HFF-Myc (cell line): Measurements from ENCODE around the gene C16orf95.

ENCODE experiments used
- DNase-seq: peaks from one replicate; pipeline ENCODE4 v3.0.0-alpha.2; 2011; ENCODE audit warnings: low read depth; ENCODE audit errors: extremely low read depth
- H3K4me3 ChIP-seq: replicated peaks from 2 replicates; pipeline ENCODE4 v1.5.1; 2011; ENCODE audit warnings: low read depth, mild to moderate bottlenecking, control low read depth, low read length
- CTCF ChIP-seq: IDR thresholded peaks from 2 replicates; pipeline ENCODE4 v1.5.1; 2012; ENCODE audit warnings: mild to moderate bottlenecking, low read depth, low read length, control low read depth; ENCODE audit errors: missing control alignments

C16orf95 gene

GRCh38 chr16:87331241-87331801 is 14.1 kb upstream of the C16orf95 start:
- H3K4me3 ChIP-seq: no peak overlapping the region
- no peak for TF ChIP-seq CTCF
- no peak for DNase-seq

- TF ChIP-seq CTCF: no peak
- no peak overlapping the region for H3K4me3 ChIP-seq
- DNase-seq: no peak
Observed at GRCh38 chr16:87330646-87331045, 13.5 kb upstream of the C16orf95 start.

- no peak for DNase-seq
- H3K4me3 ChIP-seq: no peak overlapping the region
- no peak for TF ChIP-seq CTCF
Observed at GRCh38 chr16:87330257-87330624, 13.0 kb upstream of the C16orf95 start.

- no peak for DNase-seq
- no peak overlapping the region for H3K4me3 ChIP-seq
- no peak for TF ChIP-seq CTCF
Observed at GRCh38 chr16:87329436-87330256, 12.5 kb upstream of the C16orf95 start.

GRCh38 chr16:87328846-87329245 is 11.7 kb upstream of the C16orf95 start:
- no peak overlapping the region for H3K4me3 ChIP-seq
- TF ChIP-seq CTCF: no peak
- no peak for DNase-seq

GRCh38 chr16:87327798-87328495 is 10.8 kb upstream of the C16orf95 start:
- DNase-seq: no peak
- no peak overlapping the region for H3K4me3 ChIP-seq
- no peak for TF ChIP-seq CTCF
